GM18526 (cell line): ENCODE results near the gene MYOF.

Experiments
- POLR2A ChIP-seq: IDR thresholded peaks from 3 replicates; pipeline ENCODE4 v1.6.1; 2011; ENCODE audit not compliant: insufficient read length; ENCODE audit errors: extremely low read depth

Gene MYOF

GRCh38 chr10:93334901-93335327 lies 147.2 kb downstream of the MYOF start:
- TF ChIP-seq POLR2A = no peak

DNA sequence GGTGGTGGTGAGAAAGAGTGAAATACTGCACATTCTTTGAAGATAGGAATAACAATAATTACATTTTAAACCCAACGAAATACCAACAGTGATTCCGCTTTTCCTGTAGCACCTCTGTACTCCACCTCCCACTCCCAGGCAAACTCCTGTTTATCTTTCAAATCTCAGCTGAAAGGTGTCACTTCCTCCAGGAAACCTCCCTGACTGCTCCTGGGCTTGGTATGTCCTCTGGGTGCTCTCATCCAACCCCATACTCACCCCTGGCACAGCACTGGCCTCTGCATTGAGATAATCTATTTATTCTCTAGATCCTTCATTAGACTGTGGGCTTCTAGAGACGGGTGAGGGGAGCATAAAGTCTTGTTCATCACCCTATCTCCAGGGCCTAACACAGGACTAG lies 148.0 kb downstream of the MYOF start:
- no peak for TF ChIP-seq POLR2A

DNA sequence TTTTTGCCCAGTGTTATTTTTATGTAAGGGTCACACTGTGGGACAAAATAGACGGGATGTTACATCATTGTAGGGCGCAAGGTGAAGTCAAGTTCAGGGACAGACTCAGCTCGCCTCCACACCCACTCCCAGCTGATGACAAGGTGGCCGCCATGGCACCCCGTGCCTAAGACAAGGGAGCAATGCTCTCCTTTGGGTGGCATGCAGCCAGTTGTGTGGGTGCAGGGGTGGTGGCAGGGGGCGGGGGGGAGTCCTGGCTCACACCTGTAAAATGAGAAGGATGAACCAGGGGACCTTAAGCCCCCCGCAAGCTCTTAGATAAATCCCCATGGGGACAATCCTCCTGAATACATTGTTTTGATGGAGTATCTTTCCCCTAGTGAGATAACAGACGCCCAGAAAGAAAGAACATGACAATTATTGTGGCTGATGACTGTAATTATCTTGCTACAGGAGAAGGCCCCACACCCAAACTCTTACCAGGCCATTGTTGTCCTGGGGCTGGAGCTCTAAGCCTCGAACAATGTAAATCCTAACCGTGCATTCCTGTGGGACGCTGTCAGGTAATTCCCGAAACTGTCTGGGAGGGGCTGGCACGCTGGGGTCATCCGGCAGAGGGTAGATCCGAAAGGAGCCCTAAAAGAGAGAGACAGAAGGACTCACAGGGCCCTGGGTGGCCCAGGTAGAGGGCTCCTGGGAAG lies 148.7 kb downstream of the MYOF start:
- TF ChIP-seq POLR2A = no peak

DNA sequence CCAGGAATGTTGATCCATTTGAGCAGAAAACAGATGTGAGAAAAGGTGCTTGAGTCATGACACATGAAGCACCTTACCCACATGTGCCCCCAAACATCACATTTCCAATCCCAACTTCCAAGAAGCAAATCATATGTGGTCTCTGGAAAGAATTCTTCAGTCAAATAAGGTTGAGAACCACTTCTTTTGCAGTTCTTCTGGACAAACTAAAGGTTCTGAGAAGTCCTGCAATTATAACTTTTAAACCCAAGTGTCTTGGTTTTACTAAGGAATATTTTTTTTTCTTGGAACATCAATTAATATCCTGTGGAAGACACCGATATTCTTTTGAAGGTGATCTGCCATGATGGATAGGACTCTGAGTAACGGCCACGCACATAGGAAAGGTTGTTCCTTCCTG lies 151.3 kb downstream of the MYOF start:
- no peak for TF ChIP-seq POLR2A

- TF ChIP-seq POLR2A = no peak
Measured at GRCh38 chr10:93319896-93320295, 162.2 kb downstream of the MYOF start.

GRCh38 chr10:93319096-93319495 lies 163.0 kb downstream of the MYOF start:
- TF ChIP-seq POLR2A = no peak

DNA sequence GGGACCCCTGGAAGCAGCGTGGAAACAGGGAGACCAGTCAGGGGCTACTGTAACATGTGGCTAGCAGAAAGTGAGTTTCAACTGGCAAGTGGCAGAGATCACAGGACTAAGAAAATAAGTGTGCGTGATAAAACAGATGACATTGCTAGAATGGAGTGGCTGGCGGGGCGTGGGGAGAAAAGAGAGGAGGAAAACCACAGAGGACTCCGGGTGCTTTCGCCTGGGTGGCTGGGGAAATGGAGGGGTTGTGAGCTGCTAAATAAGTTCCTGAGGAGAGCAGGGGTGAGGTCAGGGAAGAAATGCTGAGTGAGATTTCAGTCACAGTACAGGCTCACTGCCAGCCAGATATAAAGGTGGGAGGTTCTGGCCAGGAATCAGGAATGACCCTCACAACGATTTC lies 166.9 kb downstream of the MYOF start:
- no peak for TF ChIP-seq POLR2A

GRCh38 chr10:93313798-93314197 lies 168.3 kb downstream of the MYOF start:
- no peak for TF ChIP-seq POLR2A

DNA sequence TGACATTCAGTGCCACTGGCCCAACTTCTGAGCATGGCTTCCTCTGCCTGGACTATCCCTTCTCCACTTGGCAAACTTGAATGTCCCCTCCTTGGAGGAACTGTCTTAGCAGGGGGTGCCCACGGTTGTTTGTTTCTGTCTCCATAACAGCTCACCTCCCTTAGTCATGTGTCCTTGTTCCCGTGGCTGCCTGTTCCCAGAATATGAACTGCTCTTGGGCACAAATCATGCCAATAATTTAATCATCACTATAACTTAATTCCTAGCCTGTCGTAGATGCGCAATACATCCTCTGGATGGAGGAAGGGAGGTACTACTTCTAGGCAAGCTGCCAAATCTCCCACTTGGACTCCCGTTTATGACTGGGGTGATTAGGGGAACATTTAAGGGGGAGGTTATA lies 173.1 kb downstream of the MYOF start:
- no peak for TF ChIP-seq POLR2A

- no peak for TF ChIP-seq POLR2A
Measured at GRCh38 chr10:93305122-93305521, 177.0 kb downstream of the MYOF start.

- TF ChIP-seq POLR2A = no peak
Measured at GRCh38 chr10:93300981-93301380, 181.2 kb downstream of the MYOF start.

DNA sequence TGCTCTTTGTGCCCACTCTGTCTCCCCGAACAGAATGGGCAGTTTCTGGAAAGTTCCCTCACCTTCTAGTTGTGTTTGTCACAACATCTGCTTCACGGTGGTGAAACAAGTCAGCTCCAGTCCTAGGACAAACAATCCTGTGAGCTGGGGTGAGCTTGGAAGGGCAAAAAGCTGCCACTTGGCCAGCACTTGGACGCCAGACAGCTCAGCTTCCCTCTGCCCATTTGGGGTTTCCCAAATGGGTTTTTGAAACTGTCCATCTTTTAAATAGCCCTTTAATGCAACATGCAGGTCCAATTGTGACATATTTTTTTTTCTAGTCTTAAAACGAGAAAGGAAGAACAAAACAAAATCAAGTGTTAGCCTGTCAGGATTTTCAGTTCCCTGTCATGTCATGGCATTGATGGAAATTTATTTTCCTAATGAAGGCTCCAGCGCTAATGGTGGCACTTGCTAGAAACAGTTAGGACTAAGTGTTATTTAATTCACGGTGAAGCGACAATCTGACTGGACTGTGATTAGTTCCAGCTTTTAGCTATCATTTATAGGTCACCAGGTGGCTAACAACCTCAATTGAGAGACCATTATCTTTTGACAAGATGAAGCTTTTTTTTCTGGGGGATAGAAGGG lies 181.7 kb downstream of the MYOF start:
- no peak for TF ChIP-seq POLR2A

DNA sequence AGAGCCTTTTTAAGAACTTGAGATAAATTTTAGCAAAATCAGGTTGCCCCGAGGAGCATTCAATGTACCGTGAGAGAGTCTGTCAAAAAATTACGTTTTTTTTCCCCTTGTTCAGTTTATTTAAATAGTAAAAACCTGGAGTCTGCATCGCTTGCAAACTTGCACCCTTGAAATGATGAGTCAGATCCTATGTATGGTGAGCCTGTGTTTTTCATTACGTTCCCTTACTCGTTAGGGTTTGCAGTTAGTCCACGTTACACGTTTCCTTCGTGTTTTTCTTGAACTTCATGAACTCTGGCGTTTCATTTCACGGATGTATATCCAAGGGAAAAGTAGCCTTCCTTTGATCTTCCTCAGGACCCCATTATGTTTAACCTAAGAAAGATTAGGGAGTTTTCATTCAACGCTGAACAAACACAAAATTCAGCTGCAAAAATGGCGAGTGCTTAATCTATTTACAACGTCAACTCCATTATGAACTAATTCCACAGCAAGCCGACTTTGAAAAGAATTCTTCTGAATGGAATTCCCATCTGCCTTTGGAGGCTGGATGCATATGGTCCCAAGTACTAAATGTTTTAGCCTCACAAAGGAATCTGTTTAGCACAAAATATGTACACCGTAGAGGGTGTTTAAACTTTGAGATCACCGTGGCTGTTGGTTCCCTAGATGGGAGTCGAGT lies 182.4 kb downstream of the MYOF start:
- TF ChIP-seq POLR2A = no peak

GRCh38 chr10:93299195-93299594 lies 182.9 kb downstream of the MYOF start:
- TF ChIP-seq POLR2A = no peak

GRCh38 chr10:93296151-93296550 lies 186.0 kb downstream of the MYOF start:
- TF ChIP-seq POLR2A = no peak

DNA sequence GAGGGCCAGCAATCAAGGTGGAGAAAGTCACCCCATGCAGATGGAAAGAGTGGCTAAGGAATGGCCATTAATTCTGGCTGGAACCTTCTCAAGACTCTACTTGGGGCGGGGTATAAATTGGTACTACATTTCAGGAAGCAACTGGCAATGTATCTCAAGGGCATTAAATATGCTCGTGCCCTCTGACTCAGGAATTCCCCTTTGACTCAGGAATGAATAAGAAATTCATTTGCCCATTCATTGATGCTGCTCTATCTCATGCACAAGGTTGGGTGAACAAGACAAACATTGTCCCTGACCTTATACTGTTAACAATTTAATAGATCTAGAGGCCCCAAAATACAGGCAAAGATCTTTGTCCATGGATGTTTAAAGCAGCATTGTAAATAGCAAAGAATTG lies 188.1 kb downstream of the MYOF start:
- no peak for TF ChIP-seq POLR2A
